ENCODE measurements around the gene PSME1. TPM values are rescaled to one million over a fixed set of nuclear protein-coding genes. Genes with fewer than 3 reads are reported as not detected.

Gene PSME1
- total and polyA plus RNA-seq, 10 of the 15 experiments (the other 5 are each of a cell fraction or from before 2014, with no cell fraction given) = 250 to 1,378 (median 412) TPM

GRCh38 chr14:24132976-24133375 is 3.0 kb upstream of the PSME1 start (continued):
- no peak for TF ChIP-seq EGR1 (IDR thresholded peaks at IDR 0.05; ENCODE audit: borderline replicate concordance in 1 of 2, low read depth in 2 of 2, low read length in 2 of 2)

- H3K79me2 ChIP-seq (ENCODE audit: control insufficient read depth, insufficient read depth, low read length) = peaks cover 30% of the 10 kb centered on the region
- FAIRE-seq = no peak
- peaks cover 5 to 9% of the 10 kb centered on the region in 2 experiments; a peak in 3 of 4 replicates for H3K36me3 ChIP-seq (ENCODE audit: control insufficient read depth in 2 of 2, insufficient read depth in 2 of 2, low read length in 1 of 2)
- in situ Hi-C loops (cut with MboI) (no loop called here), intact Hi-C loops (cut with micrococcal nuclease; ENCODE audit: unreplicated experiment) (no loop called here)
- ChIA-PET POLR2A (interaction anchor here (0.5 to 11.6 kb wide), 6 partner anchors 12 to 1118 kb away, joined by 3 to 276 read pairs (median 7); partner anchors contain the start of genes DCAF11, NRL, PSME2 and RNF31), SMC1A (ENCODE audit: uncharacterized antibody, unreplicated experiment) (interaction anchor here (1.5 to 7.7 kb wide), 3 partner anchors 12 to 76 kb away, joined by 3 to 70 read pairs (median 5); partner anchors contain the start of genes DCAF11 and NRL), CTCF (interaction anchor here (0.7 to 1.7 kb wide), 5 partner anchors 9 to 174 kb away, joined by 3 to 8 read pairs (median 4); partner anchors contain the start of gene MDP1), RAD21 (ENCODE audit: unreplicated experiment) (interaction anchor here (1.3 to 1.6 kb wide), 2 partner anchors 13 to 18 kb away, joined by 6 to 11 read pairs; partner anchors contain the start of genes DCAF11, NRL and PSME2)
- H3K27me3 ChIP-seq (replicated peaks in 1 of 2; ENCODE audit: control insufficient read depth in 2 of 2, insufficient read depth in 2 of 2, low read length in 1 of 2) = no peaks in the 10 kb centered on the region
- H4K20me1 ChIP-seq (ENCODE audit: control insufficient read depth, insufficient read depth) = no peaks in the 10 kb centered on the region
- ATAC-seq = no peak
- BruUV-seq (replicated peaks) = no TSS peak
- no peaks in the 10 kb centered on the region for H3K9me3 ChIP-seq (replicated peaks; ENCODE audit: control insufficient read depth, insufficient read depth, low read length)
- DNase-seq (ENCODE audit: low read depth, low spot score) = no peak
- no peak overlapping the region for H3K4me2 ChIP-seq (ENCODE audit: control insufficient read depth, insufficient read depth)
- no peak overlapping the region for H3K27ac ChIP-seq (ENCODE audit: control insufficient read depth, insufficient read depth)
- no peak overlapping the region for H2AFZ ChIP-seq (ENCODE audit: control insufficient read depth, low read depth, low read length)
- H3K4me1 ChIP-seq (ENCODE audit: control insufficient read depth, insufficient read depth, low read length) = peaks cover 31% of the 10 kb centered on the region
- H3K4me3 ChIP-seq = no peak overlapping the region
- no peak overlapping the region for H3K9ac ChIP-seq (ENCODE audit: control insufficient read depth, insufficient read depth, low read length)
- 100% methylated on average over 1 of the region's 1 CpG for WGBS (ENCODE audit: insufficient coverage, insufficient replicate concordance, low lambda C conversion rate, missing lambda C conversion rate)
- no peak for TF ChIP-seq HDAC6 (IDR thresholded peaks at IDR 0.05; ENCODE audit: unreplicated experiment)
- no peak for TF ChIP-seq TAF1 (IDR thresholded peaks at IDR 0.05; ENCODE audit: borderline replicate concordance, low read depth, low read length)
- TF ChIP-seq ZNF274 (IDR thresholded peaks at IDR 0.05; ENCODE audit: insufficient read depth, insufficient read length) = no peak
- TF ChIP-seq CHD1 (IDR thresholded peaks at IDR 0.05; ENCODE audit: low read depth, low read length) = no peak
- no peak for TF ChIP-seq MEF2B (IDR thresholded peaks at IDR 0.05; ENCODE audit: partially characterized antibody, poor library complexity, severe bottlenecking)
- TF ChIP-seq MXI1 (IDR thresholded peaks at IDR 0.05; ENCODE audit: low read depth, low read length) = no peak
- TF ChIP-seq ZBTB40 (IDR thresholded peaks at IDR 0.05; ENCODE audit: borderline replicate concordance) = no peak
- no peak for TF ChIP-seq CUX1 (IDR thresholded peaks at IDR 0.05; ENCODE audit: insufficient replicate concordance, low read depth, low read length)
- no peak for TF ChIP-seq GATAD2B (conservative IDR thresholded peaks at IDR 0.05; ENCODE audit: low read depth)
- TF ChIP-seq PBX3 (IDR thresholded peaks at IDR 0.05; ENCODE audit: insufficient replicate concordance, low read depth, low read length) = no peak
Observed at GRCh38 chr14:24133735-24134134, 2.3 kb upstream of the PSME1 start.
